GM18951 (cell line): Measurements from ENCODE around the gene OR52J3.

Experiments used
- POLR2A ChIP-seq: IDR thresholded peaks from 4 replicates; pipeline ENCODE4 v1.6.1; 2011; ENCODE audit warnings: mild to moderate bottlenecking; ENCODE audit not compliant: insufficient read length, insufficient read depth; ENCODE audit errors: extremely low read depth
- in situ Hi-C: fragments of 300-500 bp; cut with MboI; formaldehyde crosslinking; loops from one replicate; pipeline ENCODE4 v1.12.0; 2022; ENCODE audit warnings: low sequenced_read_pairs, mixed read lengths, inconsistent platforms; ENCODE audit not compliant: unreplicated experiment

Gene OR52J3

DNA sequence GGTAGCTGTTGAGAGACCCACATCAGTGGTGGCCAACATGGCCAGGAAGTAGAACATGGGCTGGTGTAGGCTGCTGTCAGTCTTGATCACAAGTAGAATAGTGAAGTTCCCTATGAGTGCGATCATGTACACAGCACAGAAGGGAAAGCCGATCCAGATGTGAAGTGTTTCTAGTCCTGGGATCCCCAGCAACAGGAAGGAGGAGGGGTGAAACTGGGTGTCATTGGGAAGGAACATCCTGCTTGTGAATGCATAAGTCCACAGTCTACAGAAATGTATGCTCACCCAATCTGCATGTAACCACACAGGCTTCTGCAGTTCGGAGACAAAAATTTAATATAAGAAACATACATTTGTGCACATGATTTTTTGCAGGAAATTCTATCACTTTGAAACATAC is 13.1 kb downstream of the OR52J3 start, which contains the start of gene OR52E2:
OR52E2 (minus strand) TSS at position 237 of the 400 bp plus-strand sequence; CDS start at position 237, 0 bp downstream.
- in situ Hi-C loops = no loop called here
- TF ChIP-seq POLR2A = no peak

DNA sequence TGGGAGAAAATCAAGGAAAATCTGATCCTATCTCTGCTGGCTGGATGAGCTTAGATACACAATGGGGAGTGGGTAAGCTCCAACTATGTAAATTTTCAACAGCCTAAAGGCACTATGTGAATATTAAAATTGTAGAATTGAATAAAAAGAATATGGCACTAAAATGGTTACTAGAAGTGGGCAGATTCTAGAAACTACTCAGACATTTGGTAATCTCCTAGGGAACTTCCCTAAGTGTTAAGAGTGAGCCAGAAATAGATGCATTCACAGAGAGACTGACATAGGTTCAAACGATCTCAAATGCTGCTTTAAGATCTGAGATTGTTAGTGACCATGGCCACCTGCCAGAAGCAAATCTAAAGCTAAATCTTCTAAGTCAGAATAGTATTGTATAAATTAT is 18.7 kb downstream of the OR52J3 start:
- in situ Hi-C loops = no loop called here
- no peak for TF ChIP-seq POLR2A

DNA sequence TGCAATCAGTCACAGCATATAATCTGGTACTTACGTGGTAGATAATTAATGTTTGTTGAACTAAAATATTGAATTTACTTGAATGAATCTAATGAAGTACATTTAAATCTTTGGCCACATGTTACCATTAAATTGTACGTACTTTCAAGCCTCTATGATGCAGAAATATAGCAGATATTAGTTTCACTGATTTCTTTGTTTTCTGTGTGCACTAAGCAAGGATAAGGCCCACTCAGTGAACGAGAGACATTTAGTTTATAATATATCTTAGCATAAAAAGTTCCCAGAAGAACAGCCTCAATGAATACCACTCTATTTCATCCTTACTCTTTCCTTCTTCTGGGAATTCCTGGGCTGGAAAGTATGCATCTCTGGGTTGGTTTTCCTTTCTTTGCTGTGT is 22.9 kb downstream of the OR52J3 start, which contains the start of gene OR52E1:
OR52E1 (plus strand) TSS at position 301 of the 400 bp plus-strand sequence.
- in situ Hi-C loops = no loop called here
- TF ChIP-seq POLR2A = no peak

- no peak for TF ChIP-seq POLR2A
- in situ Hi-C loops = no loop called here
Observed at GRCh38 chr11:5071799-5072198, 25.5 kb downstream of the OR52J3 start.

- in situ Hi-C loops = no loop called here
- TF ChIP-seq POLR2A = no peak
Observed at GRCh38 chr11:5081405-5081804, 35.1 kb downstream of the OR52J3 start.

GRCh38 chr11:5083602-5084001 is 37.3 kb downstream of the OR52J3 start:
- in situ Hi-C loops = no loop called here
- no peak for TF ChIP-seq POLR2A

GRCh38 chr11:5088556-5088955 is 42.2 kb downstream of the OR52J3 start:
- in situ Hi-C loops = no loop called here
- TF ChIP-seq POLR2A = no peak

DNA sequence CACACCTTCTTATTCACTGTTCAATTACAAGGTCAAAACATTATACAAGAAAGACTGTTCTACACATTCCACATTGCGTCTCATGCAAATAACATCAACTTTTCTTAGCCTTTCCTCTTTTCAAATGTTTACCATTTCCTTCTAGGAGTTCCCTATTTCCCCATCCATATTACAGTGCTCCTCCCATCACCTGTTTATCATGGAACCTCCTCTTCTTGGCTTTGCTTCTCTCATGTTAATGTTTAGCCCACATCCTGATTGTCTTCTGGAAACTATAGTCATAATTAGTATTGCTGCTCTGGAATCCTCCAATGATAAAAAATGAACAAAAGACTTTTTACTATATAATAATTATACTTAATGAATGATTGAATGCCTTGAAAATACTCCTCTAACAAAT is 44.3 kb downstream of the OR52J3 start:
- in situ Hi-C loops = no loop called here
- TF ChIP-seq POLR2A = no peak

GRCh38 chr11:5092821-5093585 is 46.7 kb downstream of the OR52J3 start:
- TF ChIP-seq POLR2A = no peak
- in situ Hi-C loops = no loop called here

DNA sequence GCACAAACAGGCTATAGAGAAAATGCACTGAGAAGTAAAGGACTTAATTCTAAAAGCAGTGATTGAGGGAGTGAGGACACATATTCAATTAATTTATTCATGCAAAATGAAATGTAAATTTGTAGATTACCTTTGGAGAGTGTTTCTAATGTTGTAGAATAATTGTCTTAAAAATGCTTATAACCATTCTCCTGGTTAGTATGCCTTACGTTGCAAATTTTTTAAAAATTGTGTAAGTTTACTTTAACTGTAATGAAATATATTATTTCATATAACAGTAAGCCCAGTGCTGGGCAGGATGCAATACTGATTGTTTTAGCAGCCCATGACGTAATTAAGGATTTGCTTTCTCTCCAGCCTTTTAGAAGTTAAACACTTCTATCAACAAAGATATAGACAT is 49.7 kb downstream of the OR52J3 start:
- in situ Hi-C loops = no loop called here
- no peak for TF ChIP-seq POLR2A
